DMS79 treated with DMSO at 0.1 percent for 48 hours (cell line): ENCODE data around the gene BAG1.

Experiments used
- DNase-seq: peaks from one replicate; lab custom pipeline; 2025; lab: John Stamatoyannopoulos, UW

BAG1 gene

DNA sequence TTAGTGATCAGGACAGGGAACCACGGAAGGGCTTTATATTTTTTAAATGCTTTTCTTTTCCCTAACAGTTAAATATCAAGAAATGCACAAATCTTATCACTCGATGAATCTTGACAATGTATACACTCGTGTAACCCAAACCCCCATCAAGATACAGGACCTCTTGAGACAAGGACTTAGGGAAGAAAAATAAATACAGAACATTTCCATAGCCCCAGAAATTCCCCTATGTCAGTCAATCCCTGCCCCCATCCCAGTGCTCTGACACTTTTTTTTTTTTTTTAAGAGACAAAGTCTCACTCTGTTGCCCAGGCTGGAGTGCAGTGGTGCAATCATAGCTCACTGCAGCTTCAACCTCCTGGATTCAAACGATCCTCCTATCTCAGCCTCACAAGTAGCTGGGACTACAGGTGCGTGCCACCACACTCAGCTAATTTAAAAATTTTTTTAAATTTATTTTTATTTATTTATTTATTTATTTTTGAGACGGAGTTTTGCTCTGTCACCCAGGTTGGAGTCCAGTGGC lies 21.8 kb downstream of the BAG1 start:
- DNase-seq = no peak

DNA sequence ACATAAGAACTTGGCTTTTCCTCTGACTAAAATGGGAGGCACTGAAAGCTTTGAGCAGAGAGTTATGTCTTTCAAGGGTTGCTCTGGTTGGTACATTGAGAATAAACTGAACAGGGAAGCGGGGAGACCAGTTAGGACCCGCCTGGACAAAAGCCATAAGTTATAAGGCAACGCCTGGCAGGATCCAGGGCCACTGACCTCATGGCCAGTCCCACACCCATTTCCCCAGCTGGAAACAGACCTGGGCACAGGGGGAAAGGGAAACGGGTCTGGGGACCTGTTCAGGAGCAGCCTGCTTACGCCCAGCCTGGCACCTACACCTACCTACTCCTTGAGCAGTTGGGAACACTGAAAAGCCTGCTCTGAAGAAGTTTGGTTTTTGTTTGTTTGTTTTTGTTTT lies 23.2 kb downstream of the BAG1 start:
- no peak for DNase-seq

GRCh38 chr9:33239921-33240320 lies 24.6 kb downstream of the BAG1 start, which contains the start of gene SPINK4:
Gene SPINK4, plus strand, starts transcription at chr9:33240167. Its CDS starts 42 bp downstream, at chr9:33240209.
- no peak for DNase-seq

GRCh38 chr9:33236571-33236970 lies 27.9 kb downstream of the BAG1 start:
- DNase-seq = no peak

DNA sequence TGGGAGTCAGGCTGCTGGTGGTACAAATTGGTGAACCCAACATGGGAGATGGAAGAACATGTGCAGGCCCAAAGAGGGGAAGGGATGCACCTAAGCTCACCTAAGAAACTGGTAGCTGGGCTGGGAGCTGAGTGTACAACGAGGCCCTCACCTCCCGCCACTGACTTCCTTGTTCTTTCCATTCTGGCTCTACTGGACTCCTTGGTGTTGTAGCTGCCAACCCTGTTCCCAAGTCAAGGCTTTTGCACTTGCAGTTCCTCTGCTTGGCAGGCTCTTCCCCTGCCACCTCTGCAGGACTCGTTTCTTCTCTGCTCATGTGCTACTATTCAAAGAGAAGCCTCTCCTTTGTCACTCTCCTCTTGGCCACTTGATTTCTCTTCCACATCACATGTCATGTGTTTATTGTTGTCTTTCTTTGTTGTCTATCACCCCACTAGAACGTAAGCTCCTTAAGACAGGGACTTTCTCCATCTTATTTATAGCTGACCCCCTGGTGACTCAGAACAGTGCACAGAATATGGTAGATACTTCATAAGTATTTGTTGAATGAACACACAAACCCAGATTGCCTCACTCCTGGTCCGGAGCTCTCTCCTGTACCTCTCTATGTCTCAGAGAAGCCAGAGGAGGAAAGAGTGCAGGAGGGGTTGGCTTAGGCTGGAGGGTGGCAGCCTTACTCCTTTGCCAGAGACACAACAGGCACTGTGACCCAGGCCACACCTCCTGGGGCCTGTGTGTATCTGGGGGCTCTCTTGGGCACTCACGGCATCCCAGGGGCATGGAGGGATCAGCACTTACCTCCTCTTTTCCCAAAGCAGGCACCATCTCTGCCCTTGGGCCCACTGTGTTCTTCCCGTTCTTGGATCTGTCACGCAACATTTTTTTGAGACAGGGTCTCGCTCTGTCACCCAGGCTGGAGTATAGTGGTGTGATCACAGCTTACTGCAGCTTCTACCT lies 29.7 kb downstream of the BAG1 start:
- DNase-seq = peak; percentile 40

- peak; percentile 90 for DNase-seq
These were observed 30.7 kb downstream of the BAG1 start for GRCh38 chr9:33233626-33234342.

GRCh38 chr9:33232815-33233214 lies 31.7 kb downstream of the BAG1 start:
- DNase-seq = no peak

DNA sequence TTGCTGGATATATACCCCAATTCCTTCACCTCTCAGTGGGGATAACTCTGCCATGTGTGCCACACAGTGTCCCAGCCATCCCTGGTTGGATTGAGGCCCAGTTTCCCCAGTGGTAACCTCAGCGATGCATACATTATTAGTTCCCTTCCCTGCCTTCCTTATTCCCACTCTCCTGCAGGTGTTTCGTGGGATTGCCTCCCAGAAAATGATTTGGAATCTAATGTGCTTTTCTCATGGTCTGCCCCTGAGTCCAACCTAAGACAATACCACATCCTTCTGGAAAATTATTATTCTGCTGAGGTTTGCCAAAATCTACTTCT lies 32.9 kb downstream of the BAG1 start:
- no peak for DNase-seq

DNA sequence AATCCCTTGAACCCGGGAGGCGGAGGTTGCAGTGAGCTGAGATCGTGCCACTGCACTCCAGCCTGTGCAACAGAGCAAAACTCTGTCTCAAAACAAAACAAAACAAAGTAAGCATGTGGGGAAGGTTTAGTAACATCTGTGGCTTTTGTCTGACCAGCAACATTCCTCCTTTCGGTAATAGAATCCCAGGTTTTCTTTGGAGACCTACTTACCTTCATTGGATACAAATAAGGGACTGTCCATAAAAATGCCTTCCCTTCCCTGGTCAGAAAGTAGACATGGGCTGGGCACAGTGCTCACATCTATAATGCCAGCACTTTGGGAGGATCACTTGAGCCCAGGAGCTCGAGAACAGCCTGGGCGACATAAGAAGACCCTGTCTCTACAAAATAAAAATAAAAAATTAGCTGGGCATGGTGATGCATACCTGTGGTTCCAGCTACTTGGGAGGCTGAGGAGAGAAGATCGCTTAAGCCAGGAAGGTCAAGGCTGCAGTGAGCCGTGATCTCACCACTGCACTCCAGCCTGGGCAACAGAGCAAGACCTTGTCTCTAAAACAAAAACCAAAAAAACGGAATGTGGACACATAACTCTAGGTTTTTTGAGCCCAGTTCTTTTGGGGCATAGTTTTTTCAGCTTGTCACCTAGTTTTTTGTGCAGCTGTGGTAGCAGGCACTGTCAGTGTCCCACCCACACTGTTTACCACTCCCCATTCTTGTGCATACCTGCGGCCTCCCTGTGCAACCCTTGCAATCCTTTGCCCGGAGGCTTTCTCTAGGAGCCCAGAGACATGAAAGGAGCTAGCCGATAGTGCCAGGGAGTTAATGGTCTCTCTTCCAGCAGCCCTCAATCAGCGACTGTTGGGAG lies 33.5 kb downstream of the BAG1 start:
- DNase-seq = no peak

DNA sequence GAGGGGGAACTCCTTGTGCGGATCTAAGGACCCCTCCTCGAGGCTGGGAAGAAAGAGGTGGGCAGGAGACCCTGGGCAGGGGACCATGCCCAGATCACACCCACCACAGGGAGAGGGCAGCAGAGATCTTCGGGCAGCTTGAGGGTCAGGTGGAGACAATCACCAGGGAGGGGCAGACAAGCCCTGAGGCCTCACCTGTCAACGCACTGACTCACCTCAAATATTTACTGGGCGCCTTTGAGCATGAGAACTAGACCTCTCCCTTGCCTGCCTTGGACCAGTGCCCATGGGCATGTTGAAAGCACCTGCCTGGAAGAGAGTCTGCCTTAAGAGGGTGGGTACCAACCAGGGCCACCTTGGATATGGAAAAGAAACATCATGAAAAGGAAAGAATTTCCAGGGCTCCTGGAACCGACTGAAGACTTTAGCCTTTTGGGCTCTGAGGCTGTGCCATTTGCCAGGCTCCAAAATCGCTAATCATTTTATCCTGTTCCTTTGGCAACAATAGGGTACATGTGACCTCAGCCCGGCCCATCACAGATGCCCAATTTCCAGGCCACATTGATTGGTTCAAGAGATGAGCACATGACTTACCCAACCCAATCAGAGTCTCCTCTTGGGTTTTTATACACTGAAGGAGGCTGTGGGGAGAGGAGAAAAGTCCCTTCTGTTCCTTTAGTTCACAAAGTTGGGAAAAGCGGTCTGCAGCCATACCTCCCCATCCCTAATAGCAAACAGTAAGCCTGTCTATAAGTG lies 35.0 kb downstream of the BAG1 start:
- DNase-seq = peak; percentile 97

GRCh38 chr9:33228606-33229005 lies 35.9 kb downstream of the BAG1 start:
- DNase-seq = no peak

GRCh38 chr9:33227741-33228140 lies 36.8 kb downstream of the BAG1 start:
- no peak for DNase-seq

DNA sequence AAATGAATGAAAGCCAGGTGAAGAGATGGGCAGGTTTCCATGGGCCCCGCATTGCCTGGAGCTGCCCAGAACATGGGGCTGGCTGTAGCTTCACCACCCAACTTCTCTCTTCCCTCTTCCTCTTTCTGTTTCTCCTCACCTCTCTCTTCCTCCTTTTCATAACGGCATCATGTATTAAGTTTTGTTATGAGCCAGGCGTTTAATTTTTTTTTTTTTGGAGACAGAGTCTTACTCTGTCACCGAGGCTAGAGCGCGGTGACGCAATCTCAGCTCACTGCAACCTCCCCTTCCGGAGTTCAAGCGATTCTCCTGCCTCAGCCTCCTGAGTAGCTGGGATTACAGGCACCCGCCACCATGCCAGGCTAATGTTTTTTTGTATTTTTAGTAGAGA lies 37.5 kb downstream of the BAG1 start:
- no peak for DNase-seq

- DNase-seq = peak; percentile 67
These were observed 39.0 kb downstream of the BAG1 start for GRCh38 chr9:33225319-33226147.

DNA sequence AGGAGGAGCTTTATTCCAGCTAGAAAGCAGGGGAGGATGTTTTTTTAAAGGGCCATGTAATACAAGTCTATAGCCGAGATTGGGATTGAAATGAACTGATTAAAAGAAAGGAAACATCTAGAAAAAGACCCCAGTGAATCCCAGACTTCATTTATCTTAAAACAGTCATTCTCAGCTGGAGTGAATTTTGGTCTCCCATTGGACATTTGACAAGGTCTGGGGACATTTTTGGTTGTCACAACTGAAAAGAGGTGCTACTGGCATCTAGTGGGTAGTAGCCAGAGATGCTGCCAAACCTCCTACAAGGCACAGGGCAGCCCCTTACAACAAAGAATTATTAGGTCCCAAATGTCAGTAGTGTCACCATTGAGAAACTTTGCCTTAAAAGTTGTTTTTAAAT lies 40.8 kb downstream of the BAG1 start:
- DNase-seq = no peak

DNA sequence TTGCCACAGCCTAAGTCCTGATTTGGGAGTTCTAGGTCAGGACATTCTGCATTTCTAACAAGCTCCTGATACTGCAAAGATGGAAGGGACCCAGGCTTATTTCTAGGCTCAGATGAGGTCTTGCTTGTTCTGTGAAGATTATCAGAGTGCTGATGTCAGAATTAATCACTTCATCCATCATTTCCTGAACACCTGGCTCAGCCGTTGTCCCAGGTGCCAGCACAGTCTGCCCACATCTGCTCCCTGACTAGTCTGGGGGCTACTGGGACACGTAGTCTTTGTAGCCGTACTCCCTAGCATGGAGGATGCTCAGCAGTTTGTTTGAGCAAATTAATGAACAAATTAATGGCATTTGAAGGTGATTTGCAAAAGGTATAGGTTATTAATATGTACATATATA lies 42.5 kb downstream of the BAG1 start:
- no peak for DNase-seq

DNA sequence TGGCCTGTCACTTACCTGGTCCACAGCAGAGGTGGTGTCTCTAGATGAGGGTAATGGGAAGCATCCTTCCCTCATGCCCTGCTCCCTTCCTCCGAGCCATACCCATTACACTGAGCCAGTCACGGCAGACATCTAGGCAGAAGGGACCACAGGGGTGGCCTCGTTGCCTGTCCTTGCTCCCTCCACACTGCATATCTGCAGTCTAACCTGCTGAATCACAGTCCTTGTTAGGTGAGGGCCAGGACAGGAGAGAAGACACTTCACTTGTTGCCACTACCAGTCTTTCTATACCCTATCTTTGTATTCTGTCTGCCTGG lies 43.0 kb downstream of the BAG1 start:
- no peak for DNase-seq

GRCh38 chr9:33220681-33221567 lies 43.6 kb downstream of the BAG1 start:
- no peak for DNase-seq

- DNase-seq = no peak
These were observed 52.7 kb downstream of the BAG1 start for GRCh38 chr9:33211695-33212393.
